ENCODE measurements around the gene C1orf122.
A peak's percentile ranks its signal among the peaks of the same experiment; 100 is the strongest.

C1orf122 gene

GRCh38 chr1:37845786-37846185 lies 38.2 kb downstream of the C1orf122 start:
- H3K4me3 ChIP-seq (ENCODE audit: low read length): no peak overlapping the region
- TF ChIP-seq ZNF274 (IDR thresholded peaks at IDR 0.05; ENCODE audit: low read depth, low read length): no peak

GRCh38 chr1:37846647-37847339 lies 39.2 kb downstream of the C1orf122 start:
- H3K4me3 ChIP-seq (ENCODE audit: low read length): peak overlapping the region; percentile 36; the same call in 1 of the 2 replicates
- no peak for TF ChIP-seq ZNF274 (IDR thresholded peaks at IDR 0.05; ENCODE audit: low read depth, low read length)

DNA sequence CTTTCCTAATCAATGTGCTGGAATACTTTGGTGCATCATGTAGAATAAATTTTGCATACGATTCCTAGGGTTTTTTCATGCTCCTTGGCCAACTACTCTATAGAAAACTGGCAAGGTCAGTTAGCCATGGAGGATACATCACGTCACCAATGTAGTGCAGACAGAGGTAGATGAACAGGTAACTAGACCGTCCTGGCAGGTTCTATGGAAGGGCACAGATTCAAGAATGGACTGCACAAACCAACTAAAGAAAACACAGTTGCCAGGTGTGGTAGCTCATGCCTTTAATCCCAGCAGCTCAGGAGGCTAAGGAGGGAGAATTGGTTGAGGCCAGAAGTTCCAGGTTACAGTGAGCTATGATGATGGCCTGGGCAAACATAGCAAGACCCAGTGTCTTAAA lies 41.9 kb downstream of the C1orf122 start:
- H3K4me3 ChIP-seq (ENCODE audit: low read length): no peak overlapping the region
- TF ChIP-seq ZNF274 (IDR thresholded peaks at IDR 0.05; ENCODE audit: low read depth, low read length): no peak

DNA sequence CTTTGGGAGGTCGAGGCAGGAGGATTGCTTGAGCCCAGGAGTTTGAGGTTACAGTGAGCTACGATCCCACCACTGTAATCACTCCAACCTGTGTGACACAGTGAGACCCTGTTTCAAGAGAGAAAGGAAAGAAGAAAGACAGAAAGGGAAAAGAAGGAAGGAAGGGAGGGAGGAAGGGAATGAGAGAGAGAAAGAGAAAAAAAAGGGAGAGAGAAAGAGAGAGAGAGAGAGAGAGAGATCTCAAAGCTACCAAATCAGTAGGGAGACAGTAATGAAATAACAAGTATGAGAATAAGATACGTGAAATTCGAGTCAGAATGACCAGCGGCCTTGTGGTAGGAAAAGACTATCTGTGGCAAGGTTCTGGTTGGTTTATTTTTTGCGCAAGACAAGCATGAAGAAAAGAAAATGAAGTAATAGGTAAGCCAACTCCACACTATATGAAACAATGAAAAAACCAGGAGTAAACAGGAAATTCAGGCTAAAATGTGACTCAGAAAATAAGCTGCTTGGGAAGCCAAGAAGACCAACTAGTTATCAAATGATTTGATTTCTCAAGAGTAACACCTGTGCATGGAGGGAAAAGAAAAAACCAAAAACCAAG lies 42.9 kb downstream of the C1orf122 start:
- TF ChIP-seq ZNF274 (IDR thresholded peaks at IDR 0.05; ENCODE audit: low read depth, low read length): no peak
- no peak overlapping the region for H3K4me3 ChIP-seq (ENCODE audit: low read length)

- no peak overlapping the region for H3K4me3 ChIP-seq (ENCODE audit: low read length)
- TF ChIP-seq ZNF274 (IDR thresholded peaks at IDR 0.05; ENCODE audit: low read depth, low read length): no peak
These were observed 43.7 kb downstream of the C1orf122 start for GRCh38 chr1:37851262-37851661.

DNA sequence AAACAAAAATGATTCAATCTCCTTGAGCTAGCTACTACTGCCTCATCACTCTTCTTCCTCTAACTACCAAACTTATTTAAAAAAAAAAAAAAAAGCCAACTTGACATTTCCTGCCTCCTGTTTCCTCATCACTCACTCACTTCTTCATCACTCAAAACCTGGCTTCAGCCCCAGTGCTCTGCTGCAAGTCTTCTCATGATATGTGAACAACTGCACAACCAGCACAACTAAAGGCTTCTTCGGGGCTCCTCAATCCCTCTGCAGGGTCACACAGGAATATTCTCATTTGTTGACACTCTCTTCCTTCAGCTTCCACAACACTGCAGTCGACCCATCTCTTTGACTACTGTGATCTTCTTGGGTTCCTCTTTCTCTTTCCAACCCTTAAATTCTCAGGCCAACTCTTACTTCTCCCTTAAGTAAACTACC lies 44.2 kb downstream of the C1orf122 start:
- no peak overlapping the region for H3K4me3 ChIP-seq (ENCODE audit: low read length)
- no peak for TF ChIP-seq ZNF274 (IDR thresholded peaks at IDR 0.05; ENCODE audit: low read depth, low read length)

DNA sequence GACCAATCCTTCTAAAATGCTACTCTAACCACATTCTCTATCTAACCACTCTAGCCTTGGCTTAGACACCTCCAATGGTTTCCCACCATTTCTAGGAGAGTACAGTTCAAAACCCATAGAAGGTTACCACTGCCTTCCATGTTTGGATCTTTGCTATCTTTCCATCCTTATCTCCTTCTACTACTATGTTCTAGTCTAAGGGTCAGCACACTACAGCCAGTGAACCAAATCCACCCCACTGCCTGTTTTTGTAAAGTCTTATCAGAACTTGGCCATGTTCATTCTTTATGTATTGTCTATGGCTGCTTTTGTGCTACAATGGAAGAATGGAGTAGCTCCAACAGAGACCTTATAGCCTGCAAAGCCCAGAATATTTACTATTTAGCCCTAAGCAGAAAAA lies 45.6 kb downstream of the C1orf122 start:
- no peak overlapping the region for H3K4me3 ChIP-seq (ENCODE audit: low read length)

GRCh38 chr1:37854406-37854805 lies 46.8 kb downstream of the C1orf122 start:
- no peak overlapping the region for H3K4me3 ChIP-seq (ENCODE audit: low read length)
- no peak for TF ChIP-seq ZNF274 (IDR thresholded peaks at IDR 0.05; ENCODE audit: low read depth, low read length)

More for the DNA sequence above, 45.6 kb downstream of the C1orf122 start:
- TF ChIP-seq ZNF274 (IDR thresholded peaks at IDR 0.05; ENCODE audit: low read depth, low read length): no peak
